Mesothelial cell of epicardium (in vitro differentiated cells): Measurements from ENCODE around the gene NOP9. TPM values are rescaled to one million over a fixed set of nuclear protein-coding genes. Genes with fewer than 3 reads are reported as not detected.
A peak's percentile ranks its signal among the peaks of the same experiment; 100 is the strongest.

ENCODE experiments used
- DNase-seq, 2 experiments: peaks; one replicate each; pipeline ENCODE4 v3.0.0; 2021; ENCODE audit warnings: low spot score in 2 of 2; ENCODE audit not compliant: unreplicated experiment in 2 of 2
- H3K27ac Mint-ChIP-seq: 2 replicates; pipeline ENCODE4 v1.8.0; 2021; ENCODE audit warnings: mixed read lengths
- H3K27me3 Mint-ChIP-seq: 2 replicates; pipeline ENCODE4 v1.8.0; 2021; ENCODE audit warnings: low read depth, mixed read lengths
- H3K36me3 Mint-ChIP-seq: 2 replicates; pipeline ENCODE4 v1.8.0; 2021; ENCODE audit warnings: mixed read lengths
- H3K4me1 Mint-ChIP-seq: 2 replicates; pipeline ENCODE4 v1.8.0; 2021; ENCODE audit warnings: mixed read lengths
- H3K4me3 Mint-ChIP-seq: 2 replicates; pipeline ENCODE4 v1.8.0; 2021; ENCODE audit warnings: mild to moderate bottlenecking, moderate library complexity, mixed read lengths
- H3K9me3 Mint-ChIP-seq: 2 replicates; pipeline ENCODE4 v1.8.0; 2021; ENCODE audit warnings: mixed read lengths
- total RNA-seq: library from RNA; stranded (reverse); gene quantifications from 3 replicates; pipeline ENCODE4 v1.2.1, GENCODE V29; 2021
- TF ChIP-seq, protein P1 (sequence below): fragments of 200-600 bp; sonication (generic); IDR thresholded peaks from one replicate; pipeline ENCODE4 v1.5.0; 2021; ENCODE audit warnings: antibody characterized with exemption; ENCODE audit not compliant: unreplicated experiment

Gene NOP9
- total RNA-seq, 1 donor from 2014 or later = 30.8 TPM

DNA sequence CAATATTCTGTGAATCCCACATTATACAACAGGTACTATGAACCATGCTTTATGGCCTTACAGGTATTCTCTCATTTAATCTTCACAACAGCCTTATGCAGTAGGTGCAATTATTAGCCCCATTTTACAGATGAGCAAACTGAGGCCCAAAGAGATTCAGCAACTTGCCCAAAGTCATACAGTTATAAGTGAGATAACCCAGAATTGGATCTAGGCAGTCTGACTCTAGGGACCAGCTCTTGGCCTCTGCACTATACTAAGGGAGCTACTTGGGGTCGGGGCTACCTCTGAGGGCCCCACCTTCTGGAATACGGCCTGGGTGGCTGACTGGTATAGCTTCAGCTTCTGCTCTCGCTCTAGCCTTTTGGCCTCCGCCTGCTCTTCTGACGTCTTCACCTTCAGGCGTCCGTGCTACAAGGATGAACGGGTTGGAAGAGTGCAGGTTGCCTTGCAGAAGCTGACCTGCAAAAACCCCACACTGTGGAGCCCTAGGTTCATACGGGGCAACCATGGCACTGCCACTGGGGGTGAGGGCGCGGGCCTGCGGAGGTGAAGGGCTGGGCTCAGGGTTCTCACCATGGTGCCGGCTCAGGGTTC is 29.0 kb upstream of the NOP9 start:
- peaks cover 24% of the 10 kb centered on the region for H3K4me1 Mint-ChIP-seq
- peaks cover 13% of the 10 kb centered on the region for H3K36me3 Mint-ChIP-seq
- peak overlapping the region; percentile 84 for H3K4me3 Mint-ChIP-seq
- no peaks in the 10 kb centered on the region for H3K9me3 Mint-ChIP-seq
- TF ChIP-seq, protein P1, sequence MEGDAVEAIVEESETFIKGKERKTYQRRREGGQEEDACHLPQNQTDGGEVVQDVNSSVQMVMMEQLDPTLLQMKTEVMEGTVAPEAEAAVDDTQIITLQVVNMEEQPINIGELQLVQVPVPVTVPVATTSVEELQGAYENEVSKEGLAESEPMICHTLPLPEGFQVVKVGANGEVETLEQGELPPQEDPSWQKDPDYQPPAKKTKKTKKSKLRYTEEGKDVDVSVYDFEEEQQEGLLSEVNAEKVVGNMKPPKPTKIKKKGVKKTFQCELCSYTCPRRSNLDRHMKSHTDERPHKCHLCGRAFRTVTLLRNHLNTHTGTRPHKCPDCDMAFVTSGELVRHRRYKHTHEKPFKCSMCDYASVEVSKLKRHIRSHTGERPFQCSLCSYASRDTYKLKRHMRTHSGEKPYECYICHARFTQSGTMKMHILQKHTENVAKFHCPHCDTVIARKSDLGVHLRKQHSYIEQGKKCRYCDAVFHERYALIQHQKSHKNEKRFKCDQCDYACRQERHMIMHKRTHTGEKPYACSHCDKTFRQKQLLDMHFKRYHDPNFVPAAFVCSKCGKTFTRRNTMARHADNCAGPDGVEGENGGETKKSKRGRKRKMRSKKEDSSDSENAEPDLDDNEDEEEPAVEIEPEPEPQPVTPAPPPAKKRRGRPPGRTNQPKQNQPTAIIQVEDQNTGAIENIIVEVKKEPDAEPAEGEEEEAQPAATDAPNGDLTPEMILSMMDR = no peak
- no peak for DNase-seq
- peak overlapping the region; percentile 93 for H3K27ac Mint-ChIP-seq
- no peaks in the 10 kb centered on the region for H3K27me3 Mint-ChIP-seq

DNA sequence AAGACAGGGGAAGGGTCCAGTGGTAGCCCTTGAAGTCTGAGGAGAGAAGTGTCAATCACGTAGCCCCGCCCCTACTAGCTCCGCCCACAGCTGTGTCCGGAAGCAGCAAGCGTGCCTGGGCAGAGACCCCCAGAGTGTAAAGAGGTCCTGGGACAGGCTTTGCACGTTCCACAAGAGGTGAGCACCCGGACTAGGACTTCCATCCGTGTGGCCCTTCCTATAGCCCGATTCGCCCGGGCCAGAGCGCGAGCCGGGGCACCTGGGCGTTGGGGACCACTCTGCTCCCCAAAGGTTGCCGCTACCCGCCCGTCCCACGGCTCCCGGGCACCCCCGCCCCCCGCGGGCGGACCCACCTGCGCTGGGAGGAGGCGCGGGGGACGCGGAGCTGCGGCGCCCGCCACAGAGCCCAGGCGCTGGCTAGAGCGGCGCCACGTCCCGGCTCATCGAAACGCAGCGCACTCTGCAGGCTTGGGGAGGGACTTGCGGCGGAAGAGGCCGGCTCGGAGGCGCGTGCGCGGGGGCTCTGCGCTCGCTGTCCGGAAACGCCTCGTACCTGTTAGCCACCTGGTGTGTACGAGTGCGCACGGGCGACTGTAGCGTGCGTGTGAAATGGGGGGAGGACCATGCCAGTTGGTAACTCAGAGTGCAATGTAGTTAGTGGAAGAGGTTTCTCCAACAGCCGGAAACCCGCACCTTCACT is 28.4 kb upstream of the NOP9 start, which contains the start of gene RABGGTA:
Gene RABGGTA, minus strand, starts transcription at position 464 of the 700 bp plus-strand sequence. CDS start 482 bp downstream, outside the sequence.
- TF ChIP-seq, protein P1 = peak; percentile 42
- H3K36me3 Mint-ChIP-seq = peaks cover 11% of the 10 kb centered on the region
- peak; percentile 79 to 91 for DNase-seq
- H3K4me1 Mint-ChIP-seq = peaks cover 24% of the 10 kb centered on the region
- peak within 1 kb of the TSS; percentile 84 for H3K4me3 Mint-ChIP-seq
- no peaks in the 10 kb centered on the region for H3K27me3 Mint-ChIP-seq
- H3K27ac Mint-ChIP-seq = peak within 1 kb of the TSS; percentile 93
- H3K9me3 Mint-ChIP-seq = no peaks in the 10 kb centered on the region

DNA sequence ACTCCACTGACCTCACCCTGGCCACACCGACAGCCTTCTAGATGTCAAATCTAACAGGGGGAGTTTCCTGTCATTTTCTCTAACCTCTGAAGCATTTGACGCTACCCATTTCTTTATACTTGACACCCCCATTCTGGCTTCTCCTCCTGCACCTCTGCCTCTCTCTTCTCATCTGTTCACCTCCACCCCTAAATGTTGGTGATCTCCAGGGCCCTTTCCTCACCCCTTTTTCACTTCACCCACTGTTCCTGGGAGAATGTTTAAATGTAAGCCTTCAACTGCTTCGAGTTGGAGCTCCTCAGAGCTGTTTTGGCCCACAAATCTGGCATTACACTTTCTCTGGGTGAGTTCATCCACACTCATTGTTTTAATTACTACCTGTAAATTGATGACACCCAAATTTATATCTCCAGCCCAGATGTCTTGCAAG is 27.8 kb upstream of the NOP9 start:
- no peaks in the 10 kb centered on the region for H3K27me3 Mint-ChIP-seq
- no peak for DNase-seq
- peak overlapping the region; percentile 78 for H3K27ac Mint-ChIP-seq
- TF ChIP-seq, protein P1 = no peak
- H3K4me1 Mint-ChIP-seq = peaks cover 24% of the 10 kb centered on the region
- H3K4me3 Mint-ChIP-seq = peak overlapping the region; percentile 84
- H3K36me3 Mint-ChIP-seq = peaks cover 6% of the 10 kb centered on the region
- H3K9me3 Mint-ChIP-seq = no peaks in the 10 kb centered on the region

DNA sequence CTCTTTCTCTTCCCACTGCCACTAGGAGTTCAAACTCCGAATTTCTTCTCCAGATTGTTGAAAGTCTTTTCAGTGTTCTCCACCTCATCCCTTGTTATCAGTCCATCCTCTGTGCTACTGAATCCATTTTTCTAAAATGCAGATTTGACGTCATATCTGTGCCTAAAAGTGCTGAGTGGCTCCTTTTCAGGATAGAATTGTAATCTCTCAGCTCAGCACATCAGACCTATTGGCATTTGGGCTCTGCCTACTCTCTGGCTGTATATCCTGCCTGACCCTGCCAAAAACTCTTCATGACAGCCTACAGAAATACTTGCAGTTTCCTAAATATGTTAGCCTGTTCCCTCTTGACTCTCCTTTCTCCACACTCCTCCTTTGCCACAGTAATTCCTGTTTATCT is 27.2 kb upstream of the NOP9 start:
- Mint-ChIP-seq H3K9me3 (no peaks in the 10 kb centered on the region), H3K4me1 (peaks cover 24% of the 10 kb centered on the region), H3K27ac (peak overlapping the region; percentile 10), H3K36me3 (no peaks in the 10 kb centered on the region), H3K27me3 (no peaks in the 10 kb centered on the region), H3K4me3 (peak overlapping the region; percentile 84)
- TF ChIP-seq, protein P1 = no peak
- no peak for DNase-seq

DNA sequence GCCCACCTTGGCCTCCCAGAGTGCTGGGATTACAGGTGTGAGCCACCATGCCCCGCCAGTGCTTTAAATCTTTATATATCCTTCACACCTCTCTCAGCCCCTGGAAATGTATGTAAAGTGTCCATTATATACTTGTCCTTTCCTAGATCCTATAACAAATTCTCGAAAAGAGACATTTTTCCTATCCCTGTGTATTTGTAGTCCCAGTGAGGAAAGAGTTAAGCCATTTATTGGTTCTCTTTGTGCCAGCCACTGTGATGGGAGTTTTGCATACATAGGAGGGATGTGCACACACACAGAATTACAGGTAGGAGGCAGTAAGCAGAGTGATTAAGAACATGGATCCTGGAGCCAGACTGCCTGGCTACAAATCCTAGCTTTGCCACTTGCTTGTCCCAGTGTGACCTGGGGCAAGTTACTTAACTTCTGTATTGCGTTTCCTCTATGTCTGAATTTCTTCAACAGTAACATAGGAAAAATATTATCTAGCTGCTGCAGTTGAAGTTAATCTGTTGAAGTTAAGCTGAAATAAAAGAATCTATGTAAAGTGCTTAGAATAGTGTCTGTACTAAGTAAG is 26.1 kb upstream of the NOP9 start:
- Mint-ChIP-seq H3K9me3 (no peaks in the 10 kb centered on the region), H3K36me3 (no peaks in the 10 kb centered on the region), H3K27me3 (no peaks in the 10 kb centered on the region), H3K27ac (peak overlapping the region; percentile 32), H3K4me1 (peaks cover 24% of the 10 kb centered on the region), H3K4me3 (no peak overlapping the region)
- no peak for DNase-seq
- TF ChIP-seq, protein P1 = no peak
